H1 (cell line): ENCODE measurements around the gene NEBL. TPM values are rescaled to one million over a fixed set of nuclear protein-coding genes. Genes with fewer than 3 reads are reported as not detected.

Source experiments
- CREB1 ChIP-seq: IDR thresholded peaks from 2 replicates; pipeline ENCODE4 v1.6.1; 2012; ENCODE audit warnings: inconsistent platforms
- JUND ChIP-seq: IDR thresholded peaks from 2 replicates; pipeline ENCODE4 v1.6.1; 2011; ENCODE audit warnings: mild to moderate bottlenecking, improper control_type of control experiment, low read length
- KDM4A ChIP-seq: IDR thresholded peaks from one replicate; pipeline ENCODE4 v1.7.1; 2012; ENCODE audit warnings: low read depth, mild to moderate bottlenecking, moderate library complexity, low read length, inconsistent platforms; ENCODE audit not compliant: severe bottlenecking
- SAP30 ChIP-seq: fragments of 300-600 bp; sonication (generic); IDR thresholded peaks from 2 replicates; pipeline ENCODE4 v1.7.1; 2012; ENCODE audit warnings: low read length, moderate library complexity, mild to moderate bottlenecking, inconsistent platforms; ENCODE audit not compliant: insufficient read depth, insufficient replicate concordance
- polyA plus RNA-seq, 7 experiments: library from polyadenylated mRNA; depleted of rRNA in 3 of 7; stranded (reverse) in 5 of 7; unstranded in 2 of 7; fragments of >200 nt in 5 of 7; fragments of 200-250 nt in 2 of 7; gene quantifications; 1 replicate in 5 of 7; 2 replicates in 1 of 7; 4 replicates in 1 of 7; pipeline versions ENCODE4 v1.2.1 to v1.2.3, GENCODE V29; 2011 to 2013; ENCODE audit warnings: missing spikeins in 2 of 7, mixed read lengths in 2 of 7
- total RNA-seq: library from RNA; stranded (reverse); fragmentation: NEBNext Ultra II Directional; extraction: Animal tissue kit (Norgen Biotek cat#: 25700); gene quantifications from 2 replicates; pipeline ENCODE4 v1.2.1, GENCODE V29; 2021
- TF ChIP-seq, protein P1 (sequence below): IDR thresholded peaks from 2 replicates; pipeline ENCODE4 v1.6.1; 2011; ENCODE audit warnings: low read depth, mild to moderate bottlenecking, low read length; ENCODE audit not compliant: insufficient read depth

The NEBL gene
- total and polyA plus RNA-seq, 2 of the 8 experiments (the other 6 are each of a cell fraction or from before 2014, with no cell fraction given) = 7.5 to 10.5 TPM

DNA sequence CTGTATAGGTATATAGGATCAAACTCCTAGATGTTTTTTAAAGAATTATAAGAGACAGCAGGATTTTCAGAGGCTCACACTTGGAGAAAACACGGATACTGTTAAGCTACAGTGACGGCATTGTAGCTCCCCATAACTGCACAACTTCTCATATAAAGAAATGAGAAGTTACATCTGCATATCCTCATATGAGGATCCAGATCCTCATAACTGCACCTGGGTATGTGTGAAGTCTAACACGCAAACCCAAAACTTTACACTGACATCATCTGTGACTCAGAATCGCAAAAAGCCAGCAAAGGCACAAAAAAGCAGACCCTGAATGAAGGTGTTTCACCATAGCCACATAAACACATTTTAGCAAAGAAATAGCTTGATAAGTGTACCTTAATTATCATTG lies 34.1 kb downstream of the NEBL start (continued):
- TF ChIP-seq KDM4A (no peak), JUND (no peak), SAP30 (no peak), CREB1 (no peak)
- TF ChIP-seq, protein P1, sequence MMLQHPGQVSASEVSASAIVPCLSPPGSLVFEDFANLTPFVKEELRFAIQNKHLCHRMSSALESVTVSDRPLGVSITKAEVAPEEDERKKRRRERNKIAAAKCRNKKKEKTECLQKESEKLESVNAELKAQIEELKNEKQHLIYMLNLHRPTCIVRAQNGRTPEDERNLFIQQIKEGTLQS = no peak
- TF ChIP-seq, all 59 proteins: peak for 0
